H1 (cell line): ENCODE data around the gene NWD2. TPM values are rescaled to one million over a fixed set of nuclear protein-coding genes. Genes with fewer than 3 reads are reported as not detected.

Experiments used
- CTCF ChIA-PET: fragments of 300-600 bp; sonication (Branson Sonifier 250); formaldehyde crosslinking; loops from one replicate; lab custom pipeline; 2021; ENCODE audit not compliant: partially characterized antibody; lab: Charles Lee
- POLR2A ChIA-PET: fragments of 300-600 bp; sonication (Branson Sonifier 250); formaldehyde crosslinking; loops from one replicate; lab custom pipeline; 2021; ENCODE audit warnings: inconsistent platforms; ENCODE audit not compliant: partially characterized antibody; lab: Charles Lee
- DNase-seq, 2 experiments: peaks; one replicate each; pipeline versions ENCODE4 v3.0.0 to v3.0.0-alpha.2; 2010 to 2022; ENCODE audit warnings: low spot score in 2 of 2, low read depth in 1 of 2, mixed read lengths in 1 of 2
- FAIRE-seq: peaks from 2 replicates; lab custom pipeline; 2011; peaks lifted over from hg19 to GRCh38; lab: Jason Lieb, UNC
- H2AFZ ChIP-seq: 2 replicates; pipeline ENCODE4 v1.8.1; 2012; ENCODE audit warnings: low read length, inconsistent platforms
- H2AK5ac ChIP-seq: 2 replicates; pipeline ENCODE4 v1.6.1; 2013; ENCODE audit warnings: low read depth, low read length
- H2BK120ac ChIP-seq: replicated peaks from 2 replicates; pipeline ENCODE3; 2013; ENCODE audit warnings: low read depth, low read length, inconsistent platforms
- H2BK12ac ChIP-seq: 2 replicates; pipeline ENCODE4 v1.6.1; 2013; ENCODE audit warnings: low read depth, low read length
- H2BK15ac ChIP-seq: 2 replicates; pipeline ENCODE4 v1.6.1; 2013; ENCODE audit warnings: low read length
- H2BK20ac ChIP-seq: 2 replicates; pipeline ENCODE4 v1.6.1; 2013; ENCODE audit warnings: low read length
- H2BK5ac ChIP-seq: 2 replicates; pipeline ENCODE4 v1.6.1; 2013; ENCODE audit warnings: low read depth, low read length
- H3K14ac ChIP-seq: 2 replicates; pipeline ENCODE4 v1.6.1; 2013; ENCODE audit warnings: inconsistent platforms; ENCODE audit not compliant: insufficient read length
- H3K18ac ChIP-seq: 2 replicates; pipeline ENCODE4 v1.6.1; 2013; ENCODE audit warnings: low read length; ENCODE audit errors: extremely low read depth
- H3K23ac ChIP-seq: 2 replicates; pipeline ENCODE4 v1.6.1; 2013; ENCODE audit warnings: inconsistent platforms; ENCODE audit not compliant: insufficient read length
- H3K23me2 ChIP-seq: 2 replicates; pipeline ENCODE4 v1.6.1; 2013; ENCODE audit warnings: low read depth, low read length
- H3K27ac ChIP-seq: 2 replicates; pipeline ENCODE4 v1.6.1; 2011; ENCODE audit warnings: low read depth, low read length, inconsistent platforms
- H3K27me3 ChIP-seq, 4 experiments: replicated peaks in 1 of 4; 1 replicate in 1 of 4; 2 replicates in 3 of 4; pipeline versions ENCODE4 v1.6.1 to v1.8.1; 2011 to 2013; ENCODE audit warnings: low read length in 3 of 4, mild to moderate bottlenecking in 3 of 4, inconsistent platforms in 2 of 4, mixed read lengths in 2 of 4, moderate library complexity in 1 of 4; ENCODE audit not compliant: control insufficient read depth in 3 of 4, insufficient read depth in 3 of 4; ENCODE audit errors: extremely low read depth in 1 of 4
- H3K36me3 ChIP-seq, 4 experiments: 2 replicates each; pipeline versions ENCODE4 v1.6.1 to v1.8.1; 2011 to 2013; ENCODE audit warnings: mild to moderate bottlenecking in 4 of 4, low read length in 3 of 4, moderate library complexity in 2 of 4, control low read depth in 1 of 4, inconsistent platforms in 1 of 4; ENCODE audit not compliant: insufficient read depth in 4 of 4, control insufficient read depth in 2 of 4
- H3K4ac ChIP-seq: replicated peaks from 2 replicates; pipeline ENCODE3; 2013; ENCODE audit warnings: low read length, low read depth, mixed read lengths, inconsistent platforms; ENCODE audit not compliant: insufficient read length
- H3K4me1 ChIP-seq, 4 experiments: replicated peaks in 1 of 4; 1 replicate in 1 of 4; 2 replicates in 3 of 4; pipeline versions ENCODE4 v1.6.1 to v1.8.1; 2011 to 2013; ENCODE audit warnings: low read length in 3 of 4, inconsistent platforms in 2 of 4, mixed read lengths in 1 of 4; ENCODE audit not compliant: insufficient read depth in 4 of 4, control insufficient read depth in 3 of 4
- H3K4me2 ChIP-seq, 2 experiments: 2 replicates each; pipeline versions ENCODE4 v1.6.1 to v1.8.1; 2011 to 2013; ENCODE audit warnings: low read depth in 2 of 2, low read length in 2 of 2, control low read depth in 1 of 2, inconsistent platforms in 1 of 2, mild to moderate bottlenecking in 1 of 2; ENCODE audit not compliant: insufficient read depth in 1 of 2
- H3K4me3 ChIP-seq, 4 experiments: fragments of 200-600, 300-600 bp in 1 of 4; sonication (generic), shearing (Covaris generic), sonication (Bioruptor Twin) in 1 of 4; 2 replicates each; pipeline versions ENCODE4 v1.5.1 to v1.8.1; 2011 to 2016; ENCODE audit warnings: low read length in 4 of 4, low read depth in 3 of 4, control low read depth in 2 of 4, inconsistent platforms in 2 of 4, mild to moderate bottlenecking in 2 of 4, mixed read lengths in 1 of 4, moderate library complexity in 1 of 4; ENCODE audit not compliant: insufficient read depth in 2 of 4; ENCODE audit errors: extremely low read depth in 1 of 4
- H3K56ac ChIP-seq: replicated peaks from 2 replicates; pipeline ENCODE3; 2013; ENCODE audit warnings: low read depth, mild to moderate bottlenecking, mixed read lengths, low read length, inconsistent platforms; ENCODE audit not compliant: insufficient read length
- H3K79me1 ChIP-seq: 2 replicates; pipeline ENCODE4 v1.6.1; 2013; ENCODE audit warnings: low read depth, low read length, control low read depth
- H3K79me2 ChIP-seq, 2 experiments: 2 replicates each; pipeline versions ENCODE4 v1.6.1 to v1.8.1; 2012 to 2013; ENCODE audit warnings: low read length in 2 of 2, mild to moderate bottlenecking in 2 of 2, inconsistent platforms in 1 of 2; ENCODE audit not compliant: insufficient read depth in 2 of 2, control insufficient read depth in 1 of 2
- H3K9ac ChIP-seq, 4 experiments: replicated peaks in 1 of 4; 1 replicate in 1 of 4; 2 replicates in 3 of 4; pipeline versions ENCODE4 v1.6.1 to v1.8.1; 2011 to 2013; ENCODE audit warnings: low read depth in 3 of 4, low read length in 3 of 4, control low read depth in 2 of 4, mild to moderate bottlenecking in 2 of 4, moderate library complexity in 2 of 4, inconsistent platforms in 1 of 4; ENCODE audit errors: extremely low read depth in 1 of 4
- H3K9me3 ChIP-seq, 2 experiments: 2 replicates each; pipeline versions ENCODE4 v1.6.1 to v1.8.1; 2012 to 2013; ENCODE audit warnings: mild to moderate bottlenecking in 2 of 2, moderate library complexity in 2 of 2, control low read depth in 1 of 2, inconsistent platforms in 1 of 2, low read depth in 1 of 2, low read length in 1 of 2, mixed read lengths in 1 of 2; ENCODE audit not compliant: insufficient read depth in 2 of 2
- H4K20me1 ChIP-seq, 2 experiments: replicated peaks in 1 of 2; 2 replicates each; pipeline versions ENCODE3 to v1.8.1; 2011 to 2013; ENCODE audit warnings: inconsistent platforms in 2 of 2, low read length in 2 of 2, mild to moderate bottlenecking in 1 of 2; ENCODE audit not compliant: insufficient read depth in 2 of 2, control insufficient read depth in 1 of 2
- H4K5ac ChIP-seq: 2 replicates; pipeline ENCODE4 v1.6.1; 2013; ENCODE audit warnings: low read length, low read depth, mixed read lengths, inconsistent platforms; ENCODE audit not compliant: insufficient read length
- H4K8ac ChIP-seq: 2 replicates; pipeline ENCODE4 v1.8.0; 2013; ENCODE audit warnings: mild to moderate bottlenecking, moderate library complexity, low read length, inconsistent platforms; ENCODE audit not compliant: insufficient read depth; ENCODE audit errors: extremely low read depth
- H4K91ac ChIP-seq: replicated peaks from 2 replicates; pipeline ENCODE3; 2013; ENCODE audit warnings: low read length, mixed read lengths, inconsistent platforms; ENCODE audit not compliant: insufficient read length
- BRCA1 ChIP-seq: IDR thresholded peaks from 2 replicates; pipeline ENCODE4 v1.6.1; 2012; ENCODE audit warnings: low read depth, low read length, improper control_type of control experiment
- CBX5 ChIP-seq: fragments of 300-800, 300-1000 bp; sonication (generic); IDR thresholded peaks from 2 replicates; pipeline ENCODE4 v1.7.1; 2016; ENCODE audit warnings: antibody characterized with exemption, low read length, low read depth
- CHD1 ChIP-seq: IDR thresholded peaks from 2 replicates; pipeline ENCODE4 v1.6.1; 2012; ENCODE audit warnings: low read depth, low read length, improper control_type of control experiment
- CTCF ChIP-seq, 3 experiments: IDR thresholded peaks; 1 replicate in 2 of 3; 2 replicates in 1 of 3; pipeline versions ENCODE4 v1.5.1 to v1.6.1; 2011; ENCODE audit warnings: low read length in 3 of 3, mild to moderate bottlenecking in 3 of 3, inconsistent platforms in 2 of 3, low read depth in 1 of 3, moderate library complexity in 1 of 3; ENCODE audit not compliant: insufficient read depth in 1 of 3; ENCODE audit errors: control extremely low read depth in 1 of 3
- HDAC6 ChIP-seq: IDR thresholded peaks from one replicate; pipeline ENCODE4 v1.7.1; 2012; ENCODE audit warnings: low read depth, mild to moderate bottlenecking, inconsistent platforms, low read length, moderate library complexity
- JUN ChIP-seq: IDR thresholded peaks from 2 replicates; pipeline ENCODE4 v1.6.1; 2011; ENCODE audit warnings: low read depth, mild to moderate bottlenecking, improper control_type of control experiment, low read length
- POLR2A ChIP-seq, 2 experiments: IDR thresholded peaks; 1 replicate in 1 of 2; 2 replicates in 1 of 2; pipeline ENCODE4 v1.6.1; 2011; ENCODE audit warnings: low read depth in 2 of 2, low read length in 2 of 2, mild to moderate bottlenecking in 2 of 2; ENCODE audit errors: control extremely low read depth in 1 of 2
- POU5F1 ChIP-seq: IDR thresholded peaks from 2 replicates; pipeline ENCODE4 v1.6.1; 2011; ENCODE audit warnings: low read depth, mild to moderate bottlenecking, low read length, moderate library complexity
- WGBS, 2 experiments: shearing (Covaris generic) in 1 of 2; methylation state at CpG; one replicate each; pipeline versions ENCODE4 v1.1.6 to v1.1.7; 2013 to 2015; ENCODE audit warnings: low lambda C conversion rate in 2 of 2, mixed read lengths in 2 of 2, inconsistent platforms in 1 of 2, low coverage in 1 of 2, missing lambda C conversion rate in 1 of 2; ENCODE audit not compliant: insufficient replicate concordance in 2 of 2, insufficient coverage in 1 of 2, insufficient read length in 1 of 2; ENCODE audit errors: extremely low coverage in 1 of 2, missing lambda C conversion rate in 1 of 2; 5-methylcytosine and 5-hydroxymethylcytosine counted together
- polyA plus RNA-seq, 7 experiments: library from polyadenylated mRNA; depleted of rRNA in 3 of 7; stranded (reverse) in 5 of 7; unstranded in 2 of 7; fragments of >200 nt in 5 of 7; fragments of 200-250 nt in 2 of 7; gene quantifications; 1 replicate in 5 of 7; 2 replicates in 1 of 7; 4 replicates in 1 of 7; pipeline versions ENCODE4 v1.2.1 to v1.2.3, GENCODE V29; 2011 to 2013; ENCODE audit warnings: missing spikeins in 2 of 7, mixed read lengths in 2 of 7
- total RNA-seq: library from RNA; stranded (reverse); fragmentation: NEBNext Ultra II Directional; extraction: Animal tissue kit (Norgen Biotek cat#: 25700); gene quantifications from 2 replicates; pipeline ENCODE4 v1.2.1, GENCODE V29; 2021

NWD2 gene
- total and polyA plus RNA-seq, 2 of the 8 experiments (the other 6 are each of a cell fraction or from before 2014, with no cell fraction given): under 0.01 TPM; not detected in 1

- DNase-seq (no peak), FAIRE-seq (no peak)
- no peak overlapping the region for H2BK20ac ChIP-seq
- H3K79me2 ChIP-seq: no peaks in the 10 kb centered on the region
- no peak overlapping the region for H3K18ac ChIP-seq
- H4K91ac ChIP-seq: no peak overlapping the region
- H3K4me3 ChIP-seq: no peak overlapping the region
- no peaks in the 10 kb centered on the region for H3K9me3 ChIP-seq
- H4K5ac ChIP-seq: no peak overlapping the region
- H3K27me3 ChIP-seq: no peaks in the 10 kb centered on the region
- H2BK5ac ChIP-seq: no peak overlapping the region
- H2BK15ac ChIP-seq: no peak overlapping the region
- no peak overlapping the region for H4K8ac ChIP-seq
- no peaks in the 10 kb centered on the region for H3K36me3 ChIP-seq
- CTCF ChIA-PET: interaction anchor here (0.6 to 1.4 kb wide), 2 partner anchors 19 to 164 kb away, joined by 3 to 4 read pairs; no protein-coding TSS in a partner anchor
- TF ChIP-seq BRCA1: no peak
- no peak for TF ChIP-seq HDAC6
- no peak for TF ChIP-seq CBX5
- no peak for TF ChIP-seq POLR2A (IDR thresholded peaks at IDR 0.05; ENCODE audit: control extremely low read depth in 1 of 2, low read depth in 2 of 2, low read length in 2 of 2)
- no peak for TF ChIP-seq CTCF (IDR thresholded peaks at IDR 0.05; ENCODE audit: control extremely low read depth in 1 of 3, insufficient read depth in 1 of 3, low read depth in 1 of 3, low read length in 3 of 3)
- no peak for TF ChIP-seq JUN
- no peak for TF ChIP-seq CHD1
- no peak for TF ChIP-seq POU5F1
- no peak overlapping the region for H2BK120ac ChIP-seq
- H3K56ac ChIP-seq: no peak overlapping the region
- no peaks in the 10 kb centered on the region for H3K4me1 ChIP-seq
- H3K4me2 ChIP-seq: no peak overlapping the region
- POLR2A ChIA-PET: no interaction called here
- no peaks in the 10 kb centered on the region for H4K20me1 ChIP-seq
- 92% methylated on average over 4 of the region's 4 CpGs; no CpG with 5 or more reads in 1 of the 2 experiments for WGBS, 2 experiments
- H2BK12ac ChIP-seq: no peak overlapping the region
- H3K79me1 ChIP-seq: no peaks in the 10 kb centered on the region
- H3K27ac ChIP-seq: no peak overlapping the region
- no peak overlapping the region for H3K23ac ChIP-seq
- no peak overlapping the region for H3K14ac ChIP-seq
- no peaks in the 10 kb centered on the region for H3K23me2 ChIP-seq
- H2AK5ac ChIP-seq: no peak overlapping the region
- H3K9ac ChIP-seq: no peak overlapping the region
- H2AFZ ChIP-seq: no peak overlapping the region
- H3K4ac ChIP-seq: no peak overlapping the region
Observed at GRCh38 chr4:37224854-37225253, 19.7 kb upstream of the NWD2 start.
